HG02623 (cell line): ENCODE measurements around the gene CDH13.

Experiments used
- ATAC-seq: cut with Tn5 transposase; IDR thresholded peaks from one replicate; pipeline ENCODE4 v1.9.1; 2021; ENCODE audit warnings: moderate library complexity; ENCODE audit not compliant: unreplicated experiment

CDH13 gene

GRCh38 chr16:82773018-82773417 lies 146.2 kb downstream of the CDH13 start:
- ATAC-seq = no peak

GRCh38 chr16:82776470-82777146 lies 149.8 kb downstream of the CDH13 start:
- no peak for ATAC-seq

GRCh38 chr16:82782715-82783251 lies 156.0 kb downstream of the CDH13 start:
- ATAC-seq = no peak

- no peak for ATAC-seq
These were observed 157.3 kb downstream of the CDH13 start for GRCh38 chr16:82783933-82784572.

- ATAC-seq = no peak
These were observed 157.8 kb downstream of the CDH13 start for GRCh38 chr16:82784573-82784968.

GRCh38 chr16:82788225-82788624 lies 161.5 kb downstream of the CDH13 start:
- ATAC-seq = no peak

GRCh38 chr16:82788919-82789318 lies 162.2 kb downstream of the CDH13 start:
- no peak for ATAC-seq

- no peak for ATAC-seq
These were observed 165.9 kb downstream of the CDH13 start for GRCh38 chr16:82792693-82793092.

- ATAC-seq = no peak
These were observed 166.9 kb downstream of the CDH13 start for GRCh38 chr16:82793528-82794245.

GRCh38 chr16:82796047-82796446 lies 169.3 kb downstream of the CDH13 start:
- no peak for ATAC-seq

- ATAC-seq = no peak
These were observed 174.6 kb downstream of the CDH13 start for GRCh38 chr16:82801361-82801760.

- ATAC-seq = no peak
These were observed 179.1 kb downstream of the CDH13 start for GRCh38 chr16:82805866-82806265.

- no peak for ATAC-seq
These were observed 180.5 kb downstream of the CDH13 start for GRCh38 chr16:82807311-82807710.

- ATAC-seq = no peak
These were observed 181.3 kb downstream of the CDH13 start for GRCh38 chr16:82808036-82808435.

- ATAC-seq = no peak
These were observed 183.3 kb downstream of the CDH13 start for GRCh38 chr16:82810077-82810476.

GRCh38 chr16:82814059-82814458 lies 187.3 kb downstream of the CDH13 start:
- ATAC-seq = no peak

GRCh38 chr16:82819286-82819685 lies 192.5 kb downstream of the CDH13 start:
- no peak for ATAC-seq

- ATAC-seq = no peak
These were observed 194.1 kb downstream of the CDH13 start for GRCh38 chr16:82820855-82821254.

- no peak for ATAC-seq
These were observed 197.6 kb downstream of the CDH13 start for GRCh38 chr16:82824408-82824807.

GRCh38 chr16:82829301-82829700 lies 202.5 kb downstream of the CDH13 start:
- ATAC-seq = no peak

GRCh38 chr16:82830944-82831343 lies 204.2 kb downstream of the CDH13 start:
- ATAC-seq = no peak

- no peak for ATAC-seq
These were observed 206.1 kb downstream of the CDH13 start for GRCh38 chr16:82832821-82833220.
